IMR-90 (cell line): ENCODE measurements around the gene TSPAN4.

Experiments used
- POLR2A ChIP-seq: IDR thresholded peaks from 2 replicates; pipeline ENCODE4 v1.6.1; 2012; ENCODE audit warnings: mild to moderate bottlenecking, low read depth, low read length
- RCOR1 ChIP-seq: IDR thresholded peaks from 2 replicates; pipeline ENCODE4 v1.6.1; 2012; ENCODE audit warnings: mild to moderate bottlenecking, low read length, improper control_type of control experiment; ENCODE audit not compliant: insufficient replicate concordance
- TF ChIP-seq, protein P1 (sequence below): conservative IDR thresholded peaks from 2 replicates; pipeline ENCODE4 v1.5.1; 2012; ENCODE audit warnings: mild to moderate bottlenecking, low read depth, low read length, improper control_type of control experiment

DNA sequence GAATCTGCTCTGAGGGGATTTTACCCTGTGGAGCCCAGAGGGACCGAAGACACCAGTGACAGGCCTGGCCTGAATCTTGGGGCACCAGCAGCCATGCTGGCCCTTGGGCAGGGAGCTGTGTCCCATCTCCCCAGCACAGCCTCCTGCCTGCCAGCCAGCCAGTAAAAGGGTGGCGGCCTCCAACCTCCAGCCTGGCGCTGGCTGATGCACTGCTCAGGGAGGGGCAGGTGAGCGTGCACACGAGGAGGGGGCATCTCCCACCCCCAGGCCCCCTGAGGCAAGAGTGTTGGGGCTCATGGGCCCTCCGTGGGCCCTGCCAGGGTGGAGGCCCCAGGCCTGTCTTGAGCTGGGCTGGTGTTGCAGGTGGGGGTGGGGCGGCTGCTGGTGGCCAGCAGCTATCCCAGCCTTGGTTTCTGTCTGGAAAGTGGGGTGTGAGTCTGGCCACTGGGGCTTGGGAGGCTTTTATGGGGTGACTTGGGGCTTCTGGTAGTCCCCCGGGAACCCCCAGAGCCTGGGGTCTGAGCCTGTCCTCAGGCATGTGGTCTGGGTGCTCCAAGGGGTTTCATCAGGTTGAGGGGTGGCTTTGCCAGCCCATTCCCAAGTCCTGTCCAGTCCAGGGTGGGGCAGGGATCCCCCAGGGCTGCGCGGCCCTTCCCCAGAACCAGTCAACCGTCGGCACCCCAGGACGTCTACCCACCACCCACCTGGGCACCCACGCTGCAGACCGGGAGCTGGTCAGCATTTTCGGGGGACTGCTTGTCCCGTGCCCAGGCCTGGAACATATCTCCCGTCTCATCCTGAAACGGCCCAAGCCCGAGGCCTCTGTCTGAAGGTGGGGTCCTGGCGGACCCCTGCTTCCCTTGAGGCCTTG lies 17.8 kb downstream of the TSPAN4 start:
- TF ChIP-seq POLR2A (no peak), RCOR1 (no peak)
- TF ChIP-seq, protein P1, sequence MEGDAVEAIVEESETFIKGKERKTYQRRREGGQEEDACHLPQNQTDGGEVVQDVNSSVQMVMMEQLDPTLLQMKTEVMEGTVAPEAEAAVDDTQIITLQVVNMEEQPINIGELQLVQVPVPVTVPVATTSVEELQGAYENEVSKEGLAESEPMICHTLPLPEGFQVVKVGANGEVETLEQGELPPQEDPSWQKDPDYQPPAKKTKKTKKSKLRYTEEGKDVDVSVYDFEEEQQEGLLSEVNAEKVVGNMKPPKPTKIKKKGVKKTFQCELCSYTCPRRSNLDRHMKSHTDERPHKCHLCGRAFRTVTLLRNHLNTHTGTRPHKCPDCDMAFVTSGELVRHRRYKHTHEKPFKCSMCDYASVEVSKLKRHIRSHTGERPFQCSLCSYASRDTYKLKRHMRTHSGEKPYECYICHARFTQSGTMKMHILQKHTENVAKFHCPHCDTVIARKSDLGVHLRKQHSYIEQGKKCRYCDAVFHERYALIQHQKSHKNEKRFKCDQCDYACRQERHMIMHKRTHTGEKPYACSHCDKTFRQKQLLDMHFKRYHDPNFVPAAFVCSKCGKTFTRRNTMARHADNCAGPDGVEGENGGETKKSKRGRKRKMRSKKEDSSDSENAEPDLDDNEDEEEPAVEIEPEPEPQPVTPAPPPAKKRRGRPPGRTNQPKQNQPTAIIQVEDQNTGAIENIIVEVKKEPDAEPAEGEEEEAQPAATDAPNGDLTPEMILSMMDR = no peak
